Stimulated activated CD4-positive, alpha-beta T cell treated with anti-CD3 and anti-CD28 coated beads, TNF-alpha, amount 100 ng/mL, for 1 hour (primary cell): ENCODE measurements around the gene SMYD2.

Source experiments
- DNase-seq, 3 donors: peaks; one replicate each; pipeline ENCODE4 v3.0.0-alpha.2; 2020; ENCODE audit warnings: low read depth in 3 of 3, low spot score in 1 of 3

The SMYD2 gene, protein sequence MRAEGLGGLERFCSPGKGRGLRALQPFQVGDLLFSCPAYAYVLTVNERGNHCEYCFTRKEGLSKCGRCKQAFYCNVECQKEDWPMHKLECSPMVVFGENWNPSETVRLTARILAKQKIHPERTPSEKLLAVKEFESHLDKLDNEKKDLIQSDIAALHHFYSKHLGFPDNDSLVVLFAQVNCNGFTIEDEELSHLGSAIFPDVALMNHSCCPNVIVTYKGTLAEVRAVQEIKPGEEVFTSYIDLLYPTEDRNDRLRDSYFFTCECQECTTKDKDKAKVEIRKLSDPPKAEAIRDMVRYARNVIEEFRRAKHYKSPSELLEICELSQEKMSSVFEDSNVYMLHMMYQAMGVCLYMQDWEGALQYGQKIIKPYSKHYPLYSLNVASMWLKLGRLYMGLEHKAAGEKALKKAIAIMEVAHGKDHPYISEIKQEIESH

DNA sequence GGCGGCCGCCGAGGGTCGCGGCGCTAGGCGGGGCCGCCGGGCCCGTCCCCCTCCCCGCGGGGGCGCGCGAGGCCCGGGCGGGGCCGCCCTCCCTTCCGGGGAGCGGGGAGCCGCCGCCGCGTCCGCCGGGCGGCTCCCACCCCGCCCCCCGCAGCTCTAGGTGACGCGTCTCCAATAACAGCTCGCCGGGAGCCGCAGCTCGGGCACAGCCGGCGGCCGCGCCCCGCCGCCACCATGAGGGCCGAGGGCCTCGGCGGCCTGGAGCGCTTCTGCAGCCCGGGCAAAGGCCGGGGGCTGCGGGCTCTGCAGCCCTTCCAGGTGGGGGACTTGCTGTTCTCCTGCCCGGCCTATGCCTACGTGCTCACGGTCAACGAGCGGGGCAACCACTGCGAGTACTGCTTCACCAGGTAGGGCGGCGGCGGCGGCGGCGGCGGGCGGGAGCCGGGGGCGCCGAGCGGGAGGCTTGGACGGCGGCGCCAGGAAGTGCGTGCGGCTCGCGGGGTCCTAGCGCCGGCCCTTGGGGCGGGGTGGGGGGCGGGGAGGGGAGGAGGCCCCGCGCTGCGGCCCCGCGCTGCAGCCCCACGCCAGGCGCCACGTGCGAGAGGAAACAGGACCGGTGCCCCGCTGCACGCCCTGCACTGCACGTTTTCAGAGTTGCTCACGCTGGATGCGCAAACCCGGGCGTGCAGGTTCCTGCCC is at the start of gene SMYD2:
SMYD2 (plus strand) TSS at position 139 of the 699 bp plus-strand sequence; CDS start at position 235, 96 bp downstream.
- peak in 2 of 3 donors; percentile 40 to 51 for DNase-seq

- no peak for DNase-seq
Observed at GRCh38 chr1:214233856-214234634, 46.9 kb upstream of the SMYD2 start.

GRCh38 chr1:214234635-214235025 is 46.3 kb upstream of the SMYD2 start:
- no peak for DNase-seq

GRCh38 chr1:214236477-214236876 is 44.5 kb upstream of the SMYD2 start:
- no peak for DNase-seq

GRCh38 chr1:214241060-214241459 is 39.9 kb upstream of the SMYD2 start:
- DNase-seq, result no peak

- DNase-seq, result no peak
Observed at GRCh38 chr1:214244252-214244651, 36.7 kb upstream of the SMYD2 start.

- no peak for DNase-seq
Observed at GRCh38 chr1:214244841-214245240, 36.1 kb upstream of the SMYD2 start.

GRCh38 chr1:214247501-214248041 is 33.4 kb upstream of the SMYD2 start:
- no peak for DNase-seq

DNA sequence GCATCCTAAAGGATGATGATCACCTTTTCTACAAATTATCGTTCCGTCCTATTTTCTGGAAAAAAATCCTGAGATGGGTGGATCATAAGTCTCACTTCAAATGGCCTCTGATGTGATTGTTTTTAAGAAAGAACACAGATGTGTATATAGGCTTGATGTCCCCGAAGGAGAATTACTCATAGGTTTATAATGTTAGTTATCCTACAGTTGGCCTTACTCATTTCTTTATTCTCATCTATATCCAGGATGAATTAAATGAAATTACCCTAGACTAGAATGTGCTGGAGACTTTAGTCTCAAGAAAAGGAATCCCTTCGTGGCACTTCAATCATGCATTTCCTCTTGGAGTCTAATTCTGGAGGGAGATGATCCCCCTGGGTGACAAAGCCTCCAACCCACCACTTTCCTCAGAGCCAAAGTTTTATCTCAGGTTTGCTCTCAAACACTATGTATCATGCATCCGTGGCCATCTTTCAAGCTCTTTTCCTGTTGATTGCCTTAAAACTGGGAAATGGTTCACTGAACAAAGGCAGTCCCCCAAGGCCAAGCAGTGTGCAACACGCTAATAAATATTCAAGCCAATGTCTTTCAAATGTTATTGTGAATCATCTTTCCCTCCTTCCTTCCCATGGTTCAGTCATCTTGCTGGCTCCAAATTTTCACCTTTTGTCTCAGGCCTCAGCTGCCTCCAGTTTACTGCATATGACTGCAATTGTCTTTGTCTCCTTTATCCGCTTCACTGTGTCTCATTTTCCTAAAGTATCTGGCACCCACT is 32.5 kb upstream of the SMYD2 start:
- no peak for DNase-seq

DNA sequence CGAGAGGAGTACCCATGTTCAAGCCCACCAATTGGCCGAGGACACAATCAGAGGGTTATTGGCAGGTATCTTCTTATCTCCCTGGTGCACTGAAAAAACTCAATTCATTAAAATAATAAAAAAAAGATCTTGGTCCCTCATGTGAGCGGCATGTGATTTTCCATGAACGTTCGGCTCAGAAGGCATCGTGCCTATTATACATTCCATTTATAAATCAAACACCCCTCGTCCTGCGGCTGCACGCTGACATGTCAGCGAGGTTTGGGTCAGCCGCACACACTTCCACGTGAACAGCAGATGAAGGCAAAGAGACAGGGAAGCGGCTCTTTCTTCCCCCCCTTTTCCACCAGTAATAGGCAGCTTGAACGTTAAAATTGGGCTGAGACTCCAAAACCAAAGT is 31.3 kb upstream of the SMYD2 start:
- DNase-seq, result no peak

GRCh38 chr1:214251354-214251753 is 29.6 kb upstream of the SMYD2 start:
- DNase-seq, result no peak

GRCh38 chr1:214255509-214255908 is 25.4 kb upstream of the SMYD2 start:
- DNase-seq, result no peak

DNA sequence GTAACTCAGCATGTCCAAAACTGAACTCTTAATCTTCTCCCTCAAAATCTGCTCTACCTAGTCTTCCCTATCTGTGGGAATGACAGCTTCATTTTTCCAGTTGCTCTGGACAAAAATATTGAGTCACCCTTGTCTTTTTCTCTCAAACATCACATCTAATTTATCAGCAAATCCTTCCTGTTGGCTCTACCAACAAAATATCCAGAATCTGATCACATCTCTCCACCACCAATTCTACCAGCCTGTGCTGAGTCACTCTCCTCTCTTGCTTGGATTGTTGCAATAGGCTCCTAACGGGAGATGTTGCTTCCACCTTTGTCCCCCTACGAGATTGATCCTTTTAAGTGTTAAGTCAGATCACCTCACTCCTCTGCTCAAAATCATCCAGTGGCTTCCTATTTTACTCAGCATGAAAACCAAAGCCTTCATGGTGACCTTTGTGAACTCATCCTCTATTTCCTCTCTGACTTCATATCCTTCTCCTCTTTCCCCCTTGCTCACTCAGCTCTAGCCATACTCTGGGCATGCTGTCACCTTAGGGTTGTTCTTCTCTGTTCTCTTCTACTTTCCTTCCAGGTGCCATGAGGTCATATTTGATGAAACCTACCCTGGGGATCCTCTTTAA is 21.5 kb upstream of the SMYD2 start:
- no peak for DNase-seq

GRCh38 chr1:214260561-214261205 is 20.3 kb upstream of the SMYD2 start:
- no peak for DNase-seq

GRCh38 chr1:214261206-214262123 is 19.5 kb upstream of the SMYD2 start:
- DNase-seq, result peak; percentile 49 to 71 (median 64)

- DNase-seq, result no peak
Observed at GRCh38 chr1:214264196-214264595, 16.8 kb upstream of the SMYD2 start.

DNA sequence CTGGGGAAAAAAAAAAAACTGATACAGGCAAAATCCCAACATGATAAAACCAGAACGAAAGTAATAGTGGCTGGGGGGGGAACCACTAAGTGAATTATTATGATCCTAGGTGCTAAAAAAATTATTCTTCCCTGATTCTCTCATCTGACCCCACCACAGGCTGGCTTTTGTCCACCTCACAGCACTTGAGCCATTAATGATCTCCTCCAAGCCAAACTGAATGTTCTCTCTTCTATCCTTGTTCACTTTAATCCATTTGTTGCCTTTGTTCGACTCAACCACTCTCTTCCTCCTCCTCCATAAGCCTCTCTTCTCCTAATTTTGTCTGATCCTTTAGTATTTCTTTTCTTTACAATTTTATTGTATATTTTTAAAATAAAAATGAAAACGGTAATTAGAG is 16.0 kb upstream of the SMYD2 start:
- DNase-seq, result no peak

- DNase-seq, result no peak
Observed at GRCh38 chr1:214270097-214270650, 10.8 kb upstream of the SMYD2 start.
